ENCODE results near the gene SORCS2.

GRCh38 chr4:7423801-7424552 lies 231.6 kb downstream of the SORCS2 start:
- TF ChIP-seq POLR2A (IDR thresholded peaks at IDR 0.05; ENCODE audit: low read depth, low read length), result no peak
- TF ChIP-seq CTCF (conservative IDR thresholded peaks at IDR 0.05; ENCODE audit: low read depth, low read length), result no peak
- no peak for TF ChIP-seq MAFK (IDR thresholded peaks at IDR 0.05; ENCODE audit: low read depth, low read length)
- no peak for TF ChIP-seq MXI1 (IDR thresholded peaks at IDR 0.05; ENCODE audit: borderline replicate concordance, low read depth, low read length)
- no peak for TF ChIP-seq RCOR1 (IDR thresholded peaks at IDR 0.05; ENCODE audit: insufficient replicate concordance, low read length)
- no peak for TF ChIP-seq USF2 (IDR thresholded peaks at IDR 0.05; ENCODE audit: low read depth, low read length)
- no peak for TF ChIP-seq CEBPB (IDR thresholded peaks at IDR 0.05; ENCODE audit: low read depth, low read length)
- TF ChIP-seq ELK1 (IDR thresholded peaks at IDR 0.05; ENCODE audit: borderline replicate concordance, low read depth, low read length), result no peak
- no peak for TF ChIP-seq BHLHE40 (IDR thresholded peaks at IDR 0.05; ENCODE audit: low read depth, low read length)
